Measurements from ENCODE around the gene ACAP1.

The ACAP1 gene

DNA sequence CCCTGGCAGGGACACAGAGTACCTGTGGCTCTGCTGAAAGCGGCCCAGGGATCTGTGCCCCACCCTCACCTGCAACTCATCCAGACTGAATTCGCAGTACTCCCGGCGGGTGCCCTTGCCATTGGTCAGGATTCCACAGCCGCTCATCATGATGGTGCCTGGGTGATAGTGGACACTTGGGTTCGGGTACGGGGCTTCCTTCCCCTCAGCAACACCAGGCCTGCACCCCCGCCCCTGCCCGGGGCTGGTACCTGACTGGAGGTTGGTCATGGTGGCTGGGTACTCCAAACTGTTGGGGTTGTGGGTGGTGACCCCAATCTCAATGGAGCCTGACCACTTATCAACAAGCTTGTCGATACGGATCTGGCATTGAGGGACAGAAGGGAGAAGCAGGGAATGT is 10.1 kb upstream of the ACAP1 start:
- DNase-seq (ENCODE audit: low read depth), result no peak

DNA sequence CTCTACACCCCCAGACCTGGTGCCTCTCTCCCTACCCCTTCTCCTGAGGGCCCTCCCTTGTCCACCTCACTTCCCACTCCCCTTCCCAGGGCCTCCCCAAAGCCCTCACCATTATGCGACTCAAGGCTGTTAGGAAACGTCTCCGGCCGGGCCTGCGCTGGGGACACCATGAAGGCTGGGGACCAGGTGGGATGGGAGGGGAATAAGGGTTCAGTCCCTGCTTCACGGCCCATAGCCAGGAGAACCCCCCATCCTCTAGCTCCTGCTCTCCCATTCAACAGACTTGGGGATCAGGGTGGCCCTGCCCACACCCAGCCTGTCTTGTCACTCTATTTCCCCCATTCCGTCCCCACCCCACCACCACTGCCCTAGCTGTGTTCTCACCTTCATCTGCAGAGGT is 9.3 kb upstream of the ACAP1 start:
- no peak overlapping the region for H3K4me3 ChIP-seq (ENCODE audit: low read length)
- TF ChIP-seq, protein P1, sequence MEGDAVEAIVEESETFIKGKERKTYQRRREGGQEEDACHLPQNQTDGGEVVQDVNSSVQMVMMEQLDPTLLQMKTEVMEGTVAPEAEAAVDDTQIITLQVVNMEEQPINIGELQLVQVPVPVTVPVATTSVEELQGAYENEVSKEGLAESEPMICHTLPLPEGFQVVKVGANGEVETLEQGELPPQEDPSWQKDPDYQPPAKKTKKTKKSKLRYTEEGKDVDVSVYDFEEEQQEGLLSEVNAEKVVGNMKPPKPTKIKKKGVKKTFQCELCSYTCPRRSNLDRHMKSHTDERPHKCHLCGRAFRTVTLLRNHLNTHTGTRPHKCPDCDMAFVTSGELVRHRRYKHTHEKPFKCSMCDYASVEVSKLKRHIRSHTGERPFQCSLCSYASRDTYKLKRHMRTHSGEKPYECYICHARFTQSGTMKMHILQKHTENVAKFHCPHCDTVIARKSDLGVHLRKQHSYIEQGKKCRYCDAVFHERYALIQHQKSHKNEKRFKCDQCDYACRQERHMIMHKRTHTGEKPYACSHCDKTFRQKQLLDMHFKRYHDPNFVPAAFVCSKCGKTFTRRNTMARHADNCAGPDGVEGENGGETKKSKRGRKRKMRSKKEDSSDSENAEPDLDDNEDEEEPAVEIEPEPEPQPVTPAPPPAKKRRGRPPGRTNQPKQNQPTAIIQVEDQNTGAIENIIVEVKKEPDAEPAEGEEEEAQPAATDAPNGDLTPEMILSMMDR (conservative IDR thresholded peaks at IDR 0.05; ENCODE audit: low read depth, low read length), result no peak
- DNase-seq (ENCODE audit: low read depth), result no peak

More for the DNA sequence above, 10.1 kb upstream of the ACAP1 start:
- no peak overlapping the region for H3K4me3 ChIP-seq (ENCODE audit: low read length)
- TF ChIP-seq, protein P1 (conservative IDR thresholded peaks at IDR 0.05; ENCODE audit: low read depth, low read length), result no peak

GRCh38 chr17:7327501-7327900 is 8.8 kb upstream of the ACAP1 start:
- H3K4me3 ChIP-seq (ENCODE audit: low read length), result no peak overlapping the region
- TF ChIP-seq, protein P1 (conservative IDR thresholded peaks at IDR 0.05; ENCODE audit: low read depth, low read length), result no peak

GRCh38 chr17:7328009-7328408 is 8.3 kb upstream of the ACAP1 start:
- DNase-seq (ENCODE audit: low read depth), result no peak
- TF ChIP-seq, protein P1 (conservative IDR thresholded peaks at IDR 0.05; ENCODE audit: low read depth, low read length), result no peak
- H3K4me3 ChIP-seq (ENCODE audit: low read length), result peak overlapping the region; percentile 92

More at GRCh38 chr17:7327501-7327900, 8.8 kb upstream of the ACAP1 start:
- DNase-seq (ENCODE audit: low read depth), result no peak

DNA sequence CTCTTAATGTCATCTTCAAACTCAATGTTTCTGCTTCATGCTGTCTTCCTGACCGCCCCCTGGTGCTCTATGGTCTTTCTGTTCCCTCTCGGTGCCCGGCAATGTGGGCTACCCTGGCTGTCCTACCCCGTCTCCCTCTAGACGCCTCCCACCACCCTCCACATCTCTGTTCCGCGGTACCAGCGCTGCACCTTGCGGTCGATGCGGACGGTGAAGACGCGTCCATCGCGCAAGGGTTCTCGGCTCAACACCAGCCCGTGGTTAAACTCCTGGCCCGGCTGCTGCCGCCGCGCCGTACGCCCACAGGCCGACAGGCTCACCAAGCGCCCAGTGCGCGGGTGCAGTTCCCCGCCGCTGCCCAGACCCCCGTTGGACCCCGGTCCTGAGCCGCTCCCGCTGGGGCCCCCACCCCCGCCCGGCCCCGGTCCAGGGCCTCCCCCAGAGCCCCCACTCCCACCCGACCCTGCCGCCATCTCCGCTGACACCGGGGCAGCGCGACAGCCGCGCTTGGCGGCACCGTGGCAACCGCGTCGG is 7.4 kb upstream of the ACAP1 start, which contains the start of gene NEURL4:
TSS of gene NEURL4 (minus strand) at position 496 of the 534 bp plus-strand sequence. CDS start at position 473, 23 bp downstream.
- DNase-seq (ENCODE audit: low read depth), result no peak
- peak within 1 kb of the TSS; percentile 92 for H3K4me3 ChIP-seq (ENCODE audit: low read length)
- TF ChIP-seq, protein P1 (conservative IDR thresholded peaks at IDR 0.05; ENCODE audit: low read depth, low read length), result peak; percentile 34

DNA sequence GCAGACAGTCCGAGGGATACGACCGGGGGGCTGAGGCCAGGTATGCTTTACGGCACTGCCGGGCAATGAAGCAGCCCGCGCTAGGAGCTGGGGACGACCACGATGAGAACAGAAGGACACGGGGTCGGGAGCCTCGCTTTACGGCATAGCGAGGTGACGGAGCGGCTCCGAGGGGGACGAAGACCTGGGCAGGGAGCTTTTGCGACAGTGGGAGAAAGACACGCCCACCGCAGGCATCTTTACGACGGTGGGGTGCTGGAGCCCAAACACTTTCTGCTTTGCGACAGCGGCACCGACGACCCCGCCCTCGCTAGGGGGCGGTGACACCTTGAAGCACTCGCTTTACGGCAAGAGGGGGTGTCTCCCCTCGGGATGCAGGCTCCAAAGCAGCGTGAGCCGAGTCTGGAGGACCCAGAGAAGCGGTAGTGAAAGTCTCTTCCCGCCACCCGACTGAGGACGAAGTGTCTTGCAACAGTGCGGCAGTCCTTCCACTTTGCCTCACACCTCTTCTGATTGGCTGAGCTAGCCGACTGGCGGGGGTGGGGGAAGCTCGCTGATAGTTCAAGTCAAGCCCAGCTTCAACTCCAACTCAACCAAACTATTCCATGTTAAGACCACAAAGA is 6.8 kb upstream of the ACAP1 start:
- peak; percentile 99 for DNase-seq (ENCODE audit: low read depth)
- H3K4me3 ChIP-seq (ENCODE audit: low read length), result peak overlapping the region; percentile 92
- TF ChIP-seq, protein P1 (conservative IDR thresholded peaks at IDR 0.05; ENCODE audit: low read depth, low read length), result no peak
